Islet precursor cell (in vitro differentiated cells): ENCODE data around the gene KRT35.

ENCODE experiments used
- DNase-seq: peaks from one replicate; pipeline ENCODE4 v3.0.0-alpha.2; 2018

KRT35 gene

GRCh38 chr17:41511116-41511515, 30.2 kb upstream of the KRT35 start:
- DNase-seq: no peak

- DNase-seq: no peak
Observed at GRCh38 chr17:41510251-41511065, 29.5 kb upstream of the KRT35 start.

- DNase-seq: no peak
Observed at GRCh38 chr17:41507315-41507880, 26.4 kb upstream of the KRT35 start.

GRCh38 chr17:41505809-41506767, 25.1 kb upstream of the KRT35 start:
- DNase-seq: no peak

- DNase-seq: no peak
Observed at GRCh38 chr17:41505007-41505808, 24.3 kb upstream of the KRT35 start, which contains the start of gene KRT13. Gene KRT13 (minus strand): TSS chr17:41505612. CDS start chr17:41505550, 62 bp downstream.

GRCh38 chr17:41504246-41504977, 23.5 kb upstream of the KRT35 start:
- DNase-seq: no peak

GRCh38 chr17:41503202-41503601, 22.3 kb upstream of the KRT35 start:
- DNase-seq: no peak

GRCh38 chr17:41500131-41500911, 19.4 kb upstream of the KRT35 start:
- peak; percentile 83 for DNase-seq

GRCh38 chr17:41499714-41500113, 18.8 kb upstream of the KRT35 start:
- DNase-seq: no peak

- no peak for DNase-seq
Observed at GRCh38 chr17:41498276-41498675, 17.3 kb upstream of the KRT35 start.

- DNase-seq: peak; percentile 96
Observed at GRCh38 chr17:41496803-41497484, 16.0 kb upstream of the KRT35 start.

- peak; percentile 76 for DNase-seq
Observed at GRCh38 chr17:41494524-41494923, 13.6 kb upstream of the KRT35 start.

- no peak for DNase-seq
Observed at GRCh38 chr17:41492771-41493170, 11.8 kb upstream of the KRT35 start.

GRCh38 chr17:41492351-41492750, 11.4 kb upstream of the KRT35 start:
- no peak for DNase-seq

GRCh38 chr17:41491476-41491875, 10.5 kb upstream of the KRT35 start:
- no peak for DNase-seq

GRCh38 chr17:41490000-41490990, 9.3 kb upstream of the KRT35 start:
- no peak for DNase-seq

- DNase-seq: no peak
Observed at GRCh38 chr17:41489531-41489930, 8.6 kb upstream of the KRT35 start, which contains the start of gene KRT36. Gene KRT36 (minus strand): TSS chr17:41489910. CDS start chr17:41489864, 46 bp downstream.

GRCh38 chr17:41486809-41487530, 6.0 kb upstream of the KRT35 start:
- peak; percentile 78 for DNase-seq
